ENCODE measurements around the gene EHD2.

EHD2 gene

DNA sequence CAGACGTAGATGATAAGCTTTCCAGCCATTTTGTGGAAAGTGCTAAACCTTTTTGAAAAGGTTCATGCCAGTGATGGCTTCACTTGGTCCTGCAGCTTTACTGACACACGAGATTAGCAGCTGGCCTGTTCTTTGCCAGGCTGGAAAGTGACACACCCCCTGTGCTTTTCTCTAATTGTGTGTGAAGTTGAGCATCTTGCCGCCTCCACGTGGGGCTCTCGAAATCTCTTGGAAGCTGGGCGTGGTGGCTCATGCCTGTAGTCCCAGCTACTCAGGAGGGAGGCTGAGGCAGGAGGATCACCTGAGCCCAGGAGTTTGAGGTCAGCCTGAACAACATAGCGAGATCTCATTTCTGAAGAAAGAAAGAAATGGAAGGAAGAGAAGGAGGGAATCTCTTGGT, 25.3 kb upstream of the EHD2 start:
- H3K4me3 ChIP-seq (ENCODE audit: low read depth, low read length) = no peak overlapping the region

DNA sequence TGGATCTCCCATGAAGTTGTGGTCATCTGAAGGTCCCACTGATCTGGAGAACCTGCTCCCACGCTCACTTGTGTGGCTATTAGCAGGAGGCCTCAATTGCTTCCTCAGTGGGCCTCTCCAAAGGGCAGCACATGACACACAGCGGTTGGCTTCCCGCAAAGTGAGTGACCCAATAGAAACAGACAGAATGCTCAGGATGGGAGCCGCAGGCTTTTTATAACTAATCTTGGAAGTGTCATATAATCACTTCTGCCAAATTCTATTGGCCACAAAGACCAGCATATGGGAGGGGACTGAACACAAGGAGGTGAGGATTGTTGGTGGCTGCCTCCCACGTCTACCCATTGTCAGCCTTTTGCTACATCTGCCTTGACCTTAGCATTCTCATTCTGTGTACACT, 22.1 kb upstream of the EHD2 start:
- H3K4me3 ChIP-seq (ENCODE audit: low read depth, low read length) = no peak overlapping the region

- no peak overlapping the region for H3K4me3 ChIP-seq (ENCODE audit: low read depth, low read length)
Observed at GRCh38 chr19:47691782-47692181, 21.4 kb upstream of the EHD2 start.

- H3K4me3 ChIP-seq (ENCODE audit: low read depth, low read length) = no peak overlapping the region
Observed at GRCh38 chr19:47693489-47693888, 19.7 kb upstream of the EHD2 start.

DNA sequence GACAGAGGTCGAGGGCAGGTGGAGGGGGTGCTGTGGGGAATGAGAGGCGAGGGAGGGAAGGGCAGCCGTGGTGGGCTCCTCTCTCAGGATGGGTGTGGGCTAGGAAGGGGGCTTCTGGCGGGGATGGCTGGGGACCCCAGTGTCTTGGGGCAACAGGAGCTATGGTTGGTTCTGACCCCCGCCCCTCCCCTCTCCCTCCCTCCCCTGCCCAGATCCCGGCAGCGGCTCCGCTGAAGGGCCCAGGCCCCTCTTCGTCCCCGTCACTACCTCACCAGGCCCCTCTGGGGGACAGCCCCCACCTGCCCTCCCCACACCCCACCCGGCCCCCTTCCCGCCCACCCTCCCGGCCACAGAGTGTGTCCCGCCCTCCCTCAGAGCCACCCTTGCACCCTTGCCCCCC, 19.3 kb upstream of the EHD2 start:
- no peak overlapping the region for H3K4me3 ChIP-seq (ENCODE audit: low read depth, low read length)

DNA sequence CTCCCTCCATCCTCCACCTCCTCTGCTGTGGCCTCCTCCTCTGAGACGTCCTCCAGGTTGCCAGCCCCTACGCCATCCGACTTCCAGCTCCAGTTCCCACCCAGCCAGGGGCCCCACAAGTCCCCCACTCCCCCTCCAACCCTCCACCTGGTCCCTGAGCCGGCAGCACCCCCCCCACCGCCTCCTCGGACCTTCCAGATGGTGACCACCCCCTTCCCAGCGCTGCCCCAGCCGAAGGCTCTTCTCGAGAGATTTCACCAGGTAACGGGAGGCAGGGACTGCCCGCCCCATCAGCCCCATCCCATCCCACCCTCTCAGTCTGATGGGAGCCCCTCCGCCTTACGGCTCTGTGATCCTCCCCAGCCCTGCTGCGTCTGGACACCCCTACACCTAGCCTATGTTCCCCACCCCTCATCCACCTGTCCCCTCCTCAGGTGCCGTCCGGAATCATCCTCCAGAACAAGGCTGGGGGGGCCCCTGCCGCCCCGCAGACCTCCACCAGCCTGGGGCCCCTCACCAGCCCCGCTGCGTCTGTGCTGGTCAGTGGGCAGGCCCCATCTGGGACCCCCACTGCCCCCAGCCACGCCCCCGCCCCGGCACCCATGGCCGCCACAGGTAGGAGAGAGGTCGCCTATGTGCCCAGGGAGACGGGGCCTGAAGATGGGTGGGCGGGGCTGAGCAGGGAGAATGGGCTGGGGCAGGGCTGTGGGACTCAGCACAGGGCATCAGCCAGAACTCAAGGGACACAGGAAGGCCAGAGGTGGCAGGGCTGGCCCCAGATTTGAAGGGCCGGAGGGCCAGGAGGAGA, 18.6 kb upstream of the EHD2 start:
- H3K4me3 ChIP-seq (ENCODE audit: low read depth, low read length) = no peak overlapping the region

- no peak overlapping the region for H3K4me3 ChIP-seq (ENCODE audit: low read depth, low read length)
Observed at GRCh38 chr19:47695533-47696262, 17.5 kb upstream of the EHD2 start.

- H3K4me3 ChIP-seq (ENCODE audit: low read depth, low read length) = no peak overlapping the region
Observed at GRCh38 chr19:47696635-47697034, 16.6 kb upstream of the EHD2 start.

DNA sequence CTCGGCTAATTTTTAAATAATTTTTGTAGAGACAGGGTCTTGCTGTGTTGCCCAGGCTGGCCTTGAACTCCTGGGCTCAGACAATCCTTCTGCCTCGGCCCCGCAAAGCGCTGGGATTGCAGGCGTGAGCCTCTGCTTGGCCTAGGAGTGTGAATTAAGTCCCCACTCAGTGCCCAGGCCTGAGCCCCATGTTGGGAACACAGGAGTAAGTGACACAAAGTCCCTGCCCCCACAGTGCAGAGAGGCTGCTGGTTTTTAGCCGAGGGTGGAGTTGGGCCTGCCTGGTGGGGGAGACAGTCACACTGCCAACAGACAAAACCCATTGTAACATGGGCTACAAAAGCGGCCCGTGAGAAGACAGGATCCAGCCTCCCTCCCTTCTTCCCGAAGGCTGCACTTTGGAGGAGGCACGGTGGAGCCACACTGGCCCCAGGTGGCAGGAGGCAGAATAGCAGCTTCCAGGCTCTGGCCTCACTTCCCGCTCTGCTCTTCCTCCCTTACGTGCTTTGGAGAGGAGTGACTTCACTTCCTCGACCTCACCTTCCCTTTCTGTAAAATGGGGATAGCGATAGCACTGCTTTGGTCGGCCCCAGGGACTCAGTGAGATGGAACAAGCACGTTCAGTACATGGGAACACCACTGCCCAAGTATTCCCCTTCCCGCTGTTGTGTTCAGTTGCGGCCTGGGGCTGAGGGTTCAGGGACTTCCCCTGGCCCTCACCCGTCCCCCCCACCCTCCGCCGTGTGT, 15.2 kb upstream of the EHD2 start:
- H3K4me3 ChIP-seq (ENCODE audit: low read depth, low read length) = no peak overlapping the region

GRCh38 chr19:47698631-47699359, 14.4 kb upstream of the EHD2 start:
- no peak overlapping the region for H3K4me3 ChIP-seq (ENCODE audit: low read depth, low read length)

DNA sequence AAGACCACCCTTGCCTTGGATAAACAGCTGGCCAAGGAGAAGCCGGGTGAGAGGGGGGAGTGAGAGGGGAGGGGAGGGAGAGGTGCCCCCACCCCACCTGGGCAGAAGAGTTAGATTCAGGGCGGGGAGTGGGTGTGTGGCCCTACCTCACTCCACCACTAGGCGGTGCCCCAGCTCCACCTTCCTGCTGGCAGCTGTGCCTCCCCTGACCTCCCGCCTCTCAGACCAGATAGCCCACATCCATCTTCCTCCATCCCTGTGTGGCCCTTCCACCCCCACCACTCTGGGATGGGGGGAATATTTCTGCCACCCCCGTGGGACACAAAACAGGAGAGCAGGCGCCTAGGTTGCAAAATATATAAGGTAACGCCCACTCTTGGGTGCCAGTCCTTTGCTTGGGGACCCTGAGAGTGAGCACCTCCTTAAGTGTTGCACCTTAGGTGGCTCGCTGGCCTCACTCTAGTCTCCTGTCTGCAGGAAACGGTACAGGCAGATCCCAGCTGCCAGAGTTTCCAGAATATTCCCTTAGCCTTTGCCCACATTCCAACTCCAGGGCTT, 13.8 kb upstream of the EHD2 start:
- H3K4me3 ChIP-seq (ENCODE audit: low read depth, low read length) = no peak overlapping the region

DNA sequence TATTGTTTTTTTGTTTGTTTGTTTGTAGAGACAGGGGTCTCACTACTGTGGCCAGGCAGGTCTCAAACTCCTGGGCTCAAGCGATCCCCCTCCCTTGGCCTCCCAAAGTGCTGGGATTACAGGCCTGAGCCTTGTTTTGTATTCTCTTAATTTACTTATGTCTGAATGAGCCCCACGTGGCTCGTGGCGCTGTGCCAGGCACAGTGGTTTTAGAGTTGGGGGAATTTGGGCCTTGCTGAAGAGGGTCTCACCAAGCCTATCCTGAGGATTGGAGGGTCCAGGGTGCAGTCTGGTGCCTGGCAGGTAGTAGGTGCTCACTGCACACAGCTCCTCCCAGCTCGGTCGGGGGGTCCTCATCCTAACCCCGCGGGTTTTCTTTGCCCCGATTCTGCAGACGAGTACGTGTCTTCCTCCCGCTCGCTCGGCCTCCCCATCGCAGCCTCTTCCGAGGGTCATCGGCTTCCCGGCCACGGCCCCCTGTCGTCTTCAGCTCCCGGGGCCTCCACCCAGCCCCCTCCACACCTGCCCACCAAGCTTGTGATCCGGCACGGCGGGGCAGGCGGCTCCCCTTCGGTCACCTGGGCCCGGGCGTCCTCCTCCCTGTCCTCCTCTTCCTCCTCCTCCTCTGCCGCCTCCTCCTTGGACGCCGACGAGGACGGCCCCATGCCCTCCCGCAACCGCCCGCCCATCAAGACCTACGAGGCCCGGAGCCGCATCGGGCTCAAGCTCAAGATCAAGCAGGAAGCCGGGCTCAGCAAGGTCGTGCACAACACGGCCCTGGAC, 12.1 kb upstream of the EHD2 start:
- no peak overlapping the region for H3K4me3 ChIP-seq (ENCODE audit: low read depth, low read length)

GRCh38 chr19:47701717-47702552, 11.3 kb upstream of the EHD2 start:
- H3K4me3 ChIP-seq (ENCODE audit: low read depth, low read length) = no peak overlapping the region

- H3K4me3 ChIP-seq (ENCODE audit: low read depth, low read length) = no peak overlapping the region
Observed at GRCh38 chr19:47702671-47703070, 10.6 kb upstream of the EHD2 start.

DNA sequence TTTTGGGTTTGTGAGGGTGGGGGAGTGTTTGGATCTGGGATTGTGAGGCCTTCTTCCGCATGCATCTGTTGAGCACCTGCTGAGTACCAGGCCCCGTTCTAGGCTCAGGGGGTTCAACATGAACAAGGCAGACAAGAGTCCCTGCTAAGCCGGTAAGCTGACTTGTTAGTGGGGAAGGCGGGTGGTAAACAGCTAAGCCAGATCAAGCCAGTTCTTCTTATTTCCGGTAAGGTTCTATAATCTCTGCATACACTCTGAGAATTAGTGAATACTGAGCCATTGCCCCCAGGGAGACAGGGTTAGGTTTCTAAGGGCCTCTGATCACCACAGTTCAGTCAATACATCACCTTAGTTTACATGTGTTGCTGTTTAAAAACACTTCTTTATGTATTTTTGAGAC, 9.9 kb upstream of the EHD2 start:
- no peak overlapping the region for H3K4me3 ChIP-seq (ENCODE audit: low read depth, low read length)

GRCh38 chr19:47704024-47704423, 9.2 kb upstream of the EHD2 start:
- H3K4me3 ChIP-seq (ENCODE audit: low read depth, low read length) = no peak overlapping the region

DNA sequence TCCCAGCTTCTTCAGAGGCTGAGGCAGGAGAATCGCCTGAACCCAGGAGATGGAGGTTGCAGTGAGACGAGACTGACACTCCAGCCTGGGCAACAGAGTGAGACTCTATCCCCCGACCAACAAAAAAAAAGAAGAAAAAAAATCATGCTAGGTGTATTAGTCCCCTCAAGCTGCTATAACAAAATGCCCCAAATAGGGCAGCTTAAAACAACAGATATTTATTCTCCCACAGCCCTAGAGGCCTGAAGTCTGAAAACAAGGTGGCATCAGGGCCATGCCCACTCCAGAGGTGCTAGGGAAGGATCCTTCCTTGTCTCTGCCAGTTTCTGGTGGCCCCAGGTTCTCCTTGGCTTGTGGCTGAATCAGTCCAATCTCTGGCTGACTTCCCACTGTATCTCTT, 8.6 kb upstream of the EHD2 start:
- H3K4me3 ChIP-seq (ENCODE audit: low read depth, low read length) = no peak overlapping the region

GRCh38 chr19:47707135-47707925, 5.9 kb upstream of the EHD2 start:
- no peak overlapping the region for H3K4me3 ChIP-seq (ENCODE audit: low read depth, low read length)
